Measurements from ENCODE around the gene PTGR2.
A peak's percentile ranks its signal among the peaks of the same experiment; 100 is the strongest.
"Not testable (repeated sequence)": the region's sequence is repeated elsewhere in the genome, so short reads cannot be mapped to it uniquely, and the experiment has no call there.

Gene PTGR2

GRCh38 chr14:73851567-73852382 is at the start of gene PTGR2:
Gene PTGR2 (plus strand): TSS chr14:73851831. CDS start chr14:73858863, 7,032 bp downstream.
- DNase-seq, result peak; percentile 80 to 81

DNA sequence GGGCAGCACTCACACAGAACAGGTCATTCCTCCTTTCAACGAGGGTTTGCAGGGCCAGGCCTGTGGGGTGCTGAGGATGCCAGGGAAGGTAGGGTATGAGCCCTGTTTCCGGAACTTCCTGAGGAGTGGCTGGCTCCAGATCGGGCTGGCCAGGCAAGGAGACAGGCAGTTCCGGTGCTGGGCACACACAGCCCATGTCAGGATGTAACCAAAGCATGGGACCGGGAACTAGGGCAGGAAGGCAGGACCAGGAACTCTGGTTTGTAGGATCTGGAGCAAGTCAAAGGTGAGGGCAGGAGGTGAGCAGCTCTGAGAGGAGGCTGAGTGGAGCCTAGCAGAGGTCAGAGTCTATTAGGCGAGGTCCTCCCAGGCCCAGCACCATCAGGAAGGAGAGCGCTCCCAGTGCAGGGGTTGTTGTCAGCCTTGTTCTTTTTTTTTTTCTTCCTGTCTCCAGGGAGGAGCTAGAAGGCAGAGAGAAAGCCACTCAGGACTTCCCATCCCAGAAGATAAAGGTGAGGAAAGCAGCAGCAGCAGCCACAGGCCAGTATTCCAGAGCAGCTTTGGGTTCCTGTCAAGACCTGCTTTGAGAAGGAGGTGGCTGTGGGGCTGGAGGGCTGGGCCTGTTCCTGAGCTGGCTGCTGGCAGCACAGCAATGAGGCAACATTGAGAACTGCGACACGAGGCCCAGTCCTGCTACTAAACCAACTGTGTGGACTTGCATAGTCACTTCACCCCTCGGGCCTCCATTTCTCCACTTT is 49.0 kb upstream of the PTGR2 start:
- DNase-seq, result no peak

DNA sequence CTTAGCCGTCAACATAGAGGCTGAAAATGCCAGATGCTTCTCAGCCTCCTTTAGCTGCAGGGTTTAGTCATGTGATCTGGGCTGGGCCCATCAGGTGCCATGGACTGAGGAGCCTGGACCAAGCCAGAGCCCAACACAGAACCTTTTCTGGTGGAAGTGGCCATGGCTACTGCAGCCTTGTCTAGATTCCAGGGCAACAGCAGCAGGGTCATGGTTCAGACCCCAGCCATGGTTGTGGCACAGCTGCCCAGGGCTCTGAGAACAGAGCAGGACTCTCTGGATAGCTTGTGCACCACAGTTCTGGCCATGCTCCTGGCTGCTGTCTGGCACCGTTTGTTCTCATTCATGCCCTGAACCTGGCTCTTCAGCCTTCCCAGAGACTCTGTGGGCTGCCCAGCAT is 47.0 kb upstream of the PTGR2 start:
- no peak for DNase-seq

DNA sequence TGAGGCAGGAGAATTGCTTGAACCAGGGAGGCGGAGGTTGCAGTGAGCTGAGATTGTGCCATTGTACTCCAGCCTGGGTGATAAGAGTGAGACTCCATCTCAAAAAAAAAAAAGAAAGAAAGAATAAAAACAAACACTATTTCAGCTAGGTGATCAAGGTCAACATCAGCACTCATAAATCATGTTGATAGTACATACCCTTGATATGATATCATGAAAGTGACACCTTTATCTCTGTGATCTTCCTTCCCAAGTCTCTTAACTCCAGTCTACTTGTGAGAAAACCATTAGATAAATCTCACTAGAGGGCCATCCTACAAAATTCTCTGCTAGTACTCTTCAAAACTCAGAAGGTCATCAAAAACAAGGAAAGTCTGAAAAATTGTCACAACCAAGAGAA is 44.2 kb upstream of the PTGR2 start:
- DNase-seq, result no peak

- DNase-seq, result no peak
Observed at GRCh38 chr14:73809391-73809790, 42.2 kb upstream of the PTGR2 start.

GRCh38 chr14:73810478-73811163 is 41.0 kb upstream of the PTGR2 start:
- no peak for DNase-seq

DNA sequence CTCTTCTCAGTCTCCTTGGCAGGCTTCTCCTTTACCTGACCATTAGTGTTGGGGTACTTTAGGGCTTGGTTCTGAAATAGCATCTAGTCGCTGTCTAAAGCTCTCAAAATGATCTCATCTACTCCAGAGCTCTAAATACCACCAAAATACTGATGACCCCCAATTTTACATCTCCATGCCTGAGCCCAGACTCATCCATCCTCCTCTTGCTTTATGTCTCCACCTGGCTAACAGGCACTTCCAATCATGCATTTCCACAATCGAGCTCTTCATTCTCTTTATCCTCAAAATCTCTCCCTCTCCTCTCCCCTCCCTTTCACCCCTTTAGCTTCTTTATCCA is 40.5 kb upstream of the PTGR2 start:
- DNase-seq, result no peak

DNA sequence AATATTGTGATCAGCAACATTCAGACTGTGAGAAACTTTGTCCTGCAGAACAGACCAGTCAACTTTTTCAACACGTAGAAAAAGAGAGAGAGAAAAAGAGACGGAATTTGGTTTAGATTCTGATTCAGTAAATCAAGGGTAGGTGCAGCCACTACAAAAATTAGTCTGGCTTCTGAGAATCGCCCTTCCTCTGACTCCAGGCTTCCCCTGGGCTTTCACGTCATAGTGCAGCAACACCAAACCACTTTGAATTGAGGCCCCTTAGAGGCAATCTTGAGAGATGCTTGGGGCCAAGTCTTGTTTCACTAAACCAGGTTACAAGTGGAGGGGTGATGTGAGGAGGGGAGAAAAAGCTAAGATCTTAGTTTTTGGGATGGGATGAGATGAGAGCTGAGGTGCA is 37.5 kb upstream of the PTGR2 start:
- no peak for DNase-seq

- no peak for DNase-seq
Observed at GRCh38 chr14:73815849-73816248, 35.8 kb upstream of the PTGR2 start.

DNA sequence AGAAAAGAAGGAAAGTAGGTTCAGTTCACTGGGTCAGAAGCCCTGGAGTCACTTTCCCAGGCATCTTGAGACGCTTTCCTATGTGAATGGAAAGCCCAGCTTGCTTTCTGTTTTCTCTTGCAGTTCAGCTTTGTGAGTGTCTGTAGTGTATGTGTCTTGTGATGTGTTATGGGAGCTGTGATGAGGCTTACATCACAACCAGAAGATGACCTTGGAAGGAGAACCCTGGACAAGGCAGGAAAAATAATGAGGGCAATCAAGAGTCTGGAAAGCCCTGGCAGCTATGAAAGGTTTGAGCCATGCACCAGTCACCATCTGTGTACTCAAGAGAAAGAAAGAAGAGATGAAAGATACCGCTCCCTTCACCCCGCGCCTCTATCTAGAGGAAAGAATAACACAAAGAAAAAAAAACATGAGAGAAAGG is 35.2 kb upstream of the PTGR2 start:
- no peak for DNase-seq

DNA sequence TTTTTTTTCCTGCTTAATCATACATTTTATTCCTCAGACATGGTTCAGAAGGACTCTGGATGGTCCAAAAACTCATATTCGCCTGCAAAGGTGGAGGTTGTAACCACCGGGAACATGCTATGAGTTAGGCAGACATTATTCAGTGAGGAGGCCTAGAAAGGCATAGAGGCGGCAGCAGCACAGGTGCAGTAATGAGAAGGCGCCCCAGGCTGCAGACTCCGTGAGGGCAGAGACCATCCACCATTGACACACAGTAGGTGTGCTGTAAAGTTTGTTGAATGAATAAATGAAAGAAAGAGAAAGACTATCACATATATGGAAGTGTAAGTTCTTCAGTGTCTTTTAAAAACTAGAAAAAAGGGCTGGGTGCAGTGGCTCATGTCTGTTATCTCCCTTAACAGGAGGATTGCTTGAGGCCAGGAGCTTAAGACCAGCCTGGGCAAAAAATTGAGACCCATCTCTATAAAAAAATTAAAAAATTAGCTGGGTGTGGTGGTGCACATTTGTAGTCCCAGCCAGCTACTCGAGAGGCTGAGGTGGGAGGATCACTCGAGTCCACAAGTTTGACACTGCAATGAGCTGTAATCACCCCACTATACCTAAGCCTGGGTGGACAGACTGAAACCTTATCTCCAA is 34.5 kb upstream of the PTGR2 start:
- DNase-seq, result no peak

- DNase-seq, result no peak
Observed at GRCh38 chr14:73818821-73819220, 32.8 kb upstream of the PTGR2 start.

GRCh38 chr14:73820631-73821030 is 31.0 kb upstream of the PTGR2 start:
- DNase-seq, result no peak

GRCh38 chr14:73823339-73823885 is 28.2 kb upstream of the PTGR2 start:
- no peak for DNase-seq

DNA sequence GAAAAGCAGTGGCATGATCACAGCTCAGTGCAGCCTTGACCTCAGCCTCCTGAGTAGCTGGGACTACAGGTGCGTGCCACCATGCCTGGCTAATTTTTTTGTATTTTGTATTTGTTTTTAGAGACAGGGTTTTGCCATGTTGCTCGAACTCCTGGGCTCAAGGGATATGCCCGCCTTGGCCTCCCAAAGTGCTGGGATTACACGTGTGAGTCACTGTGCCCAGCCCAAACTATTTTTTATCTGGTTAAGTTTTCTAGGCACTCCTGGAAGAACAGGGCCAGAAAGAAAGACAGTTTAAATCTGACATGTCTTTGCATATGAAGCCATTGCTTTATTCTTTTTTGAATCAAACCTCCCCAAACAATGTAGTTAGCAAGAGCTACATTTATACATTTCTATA is 27.5 kb upstream of the PTGR2 start:
- DNase-seq, result no peak

DNA sequence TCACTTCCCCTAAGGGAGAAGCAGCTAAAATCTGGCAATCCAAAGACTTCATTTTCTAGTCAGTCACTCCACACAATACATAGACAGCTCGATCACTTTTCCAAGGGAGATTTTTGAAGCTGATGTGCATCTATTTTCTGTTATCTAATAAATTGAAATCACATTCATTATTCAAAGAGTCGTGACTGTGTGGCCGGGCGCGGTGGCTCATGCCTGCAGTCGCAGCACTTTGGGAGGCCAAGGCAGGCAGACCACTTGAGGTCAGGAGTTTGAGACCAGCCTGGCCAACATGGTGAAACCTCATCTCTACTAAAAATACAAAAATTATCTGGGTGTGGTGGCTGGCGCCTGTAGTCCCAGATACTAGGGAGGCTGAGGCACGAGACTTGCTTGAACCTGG is 27.1 kb upstream of the PTGR2 start:
- DNase-seq, result no peak

- DNase-seq, result peak; percentile 76 to 77
Observed at GRCh38 chr14:73825551-73826188, 26.0 kb upstream of the PTGR2 start.

- not testable (repeated sequence) for DNase-seq
Observed at GRCh38 chr14:73827190-73827589, 24.4 kb upstream of the PTGR2 start.

GRCh38 chr14:73829071-73829470 is 22.6 kb upstream of the PTGR2 start:
- DNase-seq, result no peak

DNA sequence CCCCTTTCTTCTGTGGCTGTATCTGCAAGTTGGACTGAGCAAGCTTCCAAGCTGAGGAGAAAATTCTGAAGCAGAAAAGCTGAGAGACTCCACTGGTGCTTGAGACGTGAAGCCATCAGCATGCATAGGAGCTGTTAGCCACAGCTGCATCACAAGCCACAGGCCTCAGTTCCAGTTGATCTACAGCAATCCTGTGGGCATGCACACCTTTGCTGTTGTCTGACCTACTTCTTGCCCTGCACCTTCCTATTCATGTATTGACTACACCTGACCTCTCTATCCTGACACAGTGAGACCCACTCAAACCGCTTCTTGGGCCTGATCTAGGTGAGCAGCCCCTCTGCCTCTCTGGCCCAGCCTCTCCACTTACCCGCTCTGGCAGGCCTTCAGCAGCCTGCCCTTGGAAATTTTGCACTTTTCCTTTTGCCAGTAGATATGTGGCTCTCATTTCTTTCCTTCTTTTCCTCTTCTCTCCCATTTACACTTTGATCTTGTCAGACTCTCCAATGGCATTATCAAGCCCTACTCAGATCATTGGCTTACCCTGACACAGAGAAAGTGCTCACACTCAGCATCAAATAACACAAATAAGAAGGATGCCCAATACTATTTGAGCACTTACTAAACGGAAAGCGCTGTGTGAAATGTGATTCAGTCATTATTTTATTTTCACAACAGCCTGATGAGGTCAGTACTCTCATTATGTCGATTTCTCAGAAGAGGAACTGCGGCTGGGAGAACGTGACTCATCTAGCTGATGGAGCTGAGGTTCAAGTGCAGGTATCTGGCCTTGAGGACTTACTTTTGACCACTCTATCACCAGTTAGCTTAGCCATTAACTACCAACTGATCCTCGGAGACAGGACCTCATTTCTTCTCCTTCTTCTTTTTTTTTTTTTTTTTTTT is 21.9 kb upstream of the PTGR2 start:
- peak; percentile 30 to 34 for DNase-seq

DNA sequence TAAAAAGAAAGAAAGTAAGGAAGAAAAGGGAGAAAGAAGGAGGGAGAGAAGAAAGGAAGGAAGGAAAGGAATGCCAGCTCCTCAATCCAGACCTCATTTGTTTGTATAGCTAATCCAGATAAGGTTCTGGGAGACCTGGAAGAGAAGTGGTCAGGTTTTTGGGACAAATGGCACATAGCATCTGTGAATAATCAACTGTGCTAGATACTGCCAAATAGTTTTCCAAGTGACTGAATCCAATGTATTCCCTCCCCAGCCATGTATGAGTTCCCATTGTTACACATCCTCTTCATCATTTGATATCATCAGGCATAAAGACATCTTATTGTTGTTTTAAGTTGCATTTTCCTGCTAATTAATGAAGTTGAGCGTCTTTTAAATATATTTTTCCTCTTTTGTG is 18.6 kb upstream of the PTGR2 start:
- DNase-seq, result no peak
